NOMO-1 treated with dmso at 0.1 percent for 144 hours (cell line): ENCODE measurements around the gene TLE5.
"Not testable (repeated sequence)": the region's sequence is repeated elsewhere in the genome, so short reads cannot be mapped to it uniquely, and the experiment has no call there.

Source experiments
- DNase-seq: peaks from one replicate; lab custom pipeline; 2025; ENCODE audit not compliant: unreplicated experiment; lab: John Stamatoyannopoulos, UW

Gene TLE5

GRCh38 chr19:3027981-3028304 lies 34.4 kb downstream of the TLE5 start:
- DNase-seq = no peak

GRCh38 chr19:3027292-3027691 lies 35.0 kb downstream of the TLE5 start:
- no peak for DNase-seq

GRCh38 chr19:3026768-3027167 lies 35.5 kb downstream of the TLE5 start:
- DNase-seq = no peak

- no peak for DNase-seq
These were observed 36.8 kb downstream of the TLE5 start for GRCh38 chr19:3025549-3025886.

- DNase-seq = no peak
These were observed 37.3 kb downstream of the TLE5 start for GRCh38 chr19:3024870-3025548.

- DNase-seq = no peak
These were observed 37.8 kb downstream of the TLE5 start for GRCh38 chr19:3024509-3024869.

- no peak for DNase-seq
These were observed 41.9 kb downstream of the TLE5 start for GRCh38 chr19:3020321-3020960.

- no peak for DNase-seq
These were observed 43.0 kb downstream of the TLE5 start for GRCh38 chr19:3019211-3019854.

GRCh38 chr19:3017923-3018322 lies 44.4 kb downstream of the TLE5 start:
- DNase-seq = no peak

- DNase-seq = no peak
These were observed 46.9 kb downstream of the TLE5 start for GRCh38 chr19:3015126-3016057.

- DNase-seq = no peak
These were observed 48.2 kb downstream of the TLE5 start for GRCh38 chr19:3014135-3014534.

- DNase-seq = no peak
These were observed 49.0 kb downstream of the TLE5 start for GRCh38 chr19:3013263-3013725.

- DNase-seq = no peak
These were observed 49.6 kb downstream of the TLE5 start for GRCh38 chr19:3012621-3013262.

GRCh38 chr19:3012059-3012458 lies 50.2 kb downstream of the TLE5 start:
- DNase-seq = not testable (repeated sequence)

GRCh38 chr19:3010871-3011270 lies 51.4 kb downstream of the TLE5 start:
- no peak for DNase-seq

- DNase-seq = no peak
These were observed 53.3 kb downstream of the TLE5 start for GRCh38 chr19:3008994-3009393.

GRCh38 chr19:3007975-3008374 lies 54.3 kb downstream of the TLE5 start:
- no peak for DNase-seq

GRCh38 chr19:3006075-3006767 lies 56.1 kb downstream of the TLE5 start:
- no peak for DNase-seq

- no peak for DNase-seq
These were observed 57.0 kb downstream of the TLE5 start for GRCh38 chr19:3005345-3005744.

- no peak for DNase-seq
These were observed 57.8 kb downstream of the TLE5 start for GRCh38 chr19:3004522-3004921.
